Kasumi-1 (cell line): ENCODE data around the gene TRIM24.
A peak's percentile ranks its signal among the peaks of the same experiment; 100 is the strongest.

Experiments
- DNase-seq, 2 experiments: peaks; one replicate each; lab custom pipeline; 2025; lab: John Stamatoyannopoulos, UW

TRIM24 gene

DNA sequence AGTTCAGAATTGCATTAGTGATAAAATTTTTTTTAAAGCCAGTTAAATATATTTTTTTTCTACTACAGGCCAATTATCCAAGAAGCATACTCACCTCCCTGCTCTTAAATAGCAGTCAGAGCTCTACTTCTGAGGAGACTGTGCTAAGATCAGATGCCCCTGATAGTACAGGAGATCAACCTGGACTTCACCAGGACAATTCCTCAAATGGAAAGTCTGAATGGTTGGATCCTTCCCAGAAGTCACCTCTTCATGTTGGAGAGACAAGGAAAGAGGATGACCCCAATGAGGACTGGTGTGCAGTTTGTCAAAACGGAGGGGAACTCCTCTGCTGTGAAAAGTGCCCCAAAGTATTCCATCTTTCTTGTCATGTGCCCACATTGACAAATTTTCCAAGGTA, 119.1 kb downstream of the TRIM24 start:
- no peak for DNase-seq

DNA sequence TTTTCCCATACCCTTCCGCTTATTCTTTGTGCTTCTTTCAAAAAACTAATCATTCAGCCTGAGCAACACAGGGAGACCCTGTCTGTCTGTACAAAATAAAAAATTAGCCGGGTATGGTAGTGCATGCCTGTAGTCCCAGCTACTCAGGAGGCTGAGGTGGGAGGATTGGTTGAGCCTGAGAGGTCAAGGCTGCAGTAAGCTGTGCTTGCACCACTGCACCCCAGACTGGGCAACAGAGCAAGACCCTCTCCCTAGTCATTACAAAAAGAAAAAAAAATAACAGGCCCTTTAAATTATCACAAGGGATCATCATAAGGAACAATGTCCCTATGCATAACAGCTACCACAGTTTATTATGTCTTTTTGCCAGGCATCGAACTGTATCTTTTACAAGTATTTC, 119.6 kb downstream of the TRIM24 start:
- no peak for DNase-seq

DNA sequence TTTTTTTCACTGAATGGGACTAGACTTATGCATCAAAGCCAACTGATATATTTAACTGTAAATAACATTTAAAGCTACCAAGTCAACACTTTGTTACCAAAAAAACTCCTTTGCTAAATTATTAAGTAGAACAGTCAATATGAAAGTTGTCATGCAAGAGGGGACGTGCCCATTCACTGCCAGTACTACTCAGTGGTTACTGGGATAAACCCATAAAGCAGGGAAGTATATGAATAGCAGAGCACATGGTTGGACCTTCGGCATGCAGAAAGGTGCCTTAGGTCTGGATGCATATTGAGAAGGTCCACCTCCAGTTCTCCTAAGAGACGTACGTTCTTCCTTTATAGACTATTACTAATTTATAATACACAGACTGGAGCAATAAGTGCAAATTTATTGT, 121.0 kb downstream of the TRIM24 start:
- DNase-seq, result no peak

DNA sequence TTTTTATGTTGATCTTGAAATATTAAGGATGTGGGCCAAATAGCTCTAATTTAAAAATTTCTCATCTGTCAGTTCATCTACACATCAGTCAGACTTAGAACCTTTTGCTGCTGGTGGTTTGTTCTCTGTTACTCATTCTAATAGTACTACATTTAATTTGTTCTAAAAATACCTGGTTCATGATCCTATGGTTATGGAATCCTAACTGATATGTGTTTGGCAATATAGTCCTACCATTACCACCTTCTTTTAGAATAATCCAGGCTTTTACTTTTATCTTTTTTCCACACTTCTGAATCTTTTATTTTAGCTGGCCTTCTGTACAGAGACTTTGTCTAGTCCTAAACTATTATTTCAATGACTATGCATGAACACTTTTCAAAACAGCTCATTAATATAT, 124.2 kb downstream of the TRIM24 start:
- DNase-seq, result no peak

DNA sequence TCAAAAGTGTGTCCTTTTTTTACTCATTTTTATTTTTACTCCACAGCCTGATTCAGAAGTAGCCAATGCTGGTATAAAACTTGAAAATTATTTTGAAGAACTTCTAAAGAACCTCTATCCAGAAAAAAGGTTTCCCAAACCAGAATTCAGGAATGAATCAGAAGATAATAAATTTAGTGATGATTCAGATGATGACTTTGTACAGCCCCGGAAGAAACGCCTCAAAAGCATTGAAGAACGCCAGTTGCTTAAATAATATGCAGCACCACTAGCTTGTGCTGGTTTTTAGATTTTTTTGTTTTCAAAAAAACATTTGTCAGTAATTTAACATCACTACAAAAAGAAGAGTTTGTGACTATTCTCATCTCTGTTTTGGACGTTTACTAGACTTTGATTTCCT, 124.6 kb downstream of the TRIM24 start:
- no peak for DNase-seq

DNA sequence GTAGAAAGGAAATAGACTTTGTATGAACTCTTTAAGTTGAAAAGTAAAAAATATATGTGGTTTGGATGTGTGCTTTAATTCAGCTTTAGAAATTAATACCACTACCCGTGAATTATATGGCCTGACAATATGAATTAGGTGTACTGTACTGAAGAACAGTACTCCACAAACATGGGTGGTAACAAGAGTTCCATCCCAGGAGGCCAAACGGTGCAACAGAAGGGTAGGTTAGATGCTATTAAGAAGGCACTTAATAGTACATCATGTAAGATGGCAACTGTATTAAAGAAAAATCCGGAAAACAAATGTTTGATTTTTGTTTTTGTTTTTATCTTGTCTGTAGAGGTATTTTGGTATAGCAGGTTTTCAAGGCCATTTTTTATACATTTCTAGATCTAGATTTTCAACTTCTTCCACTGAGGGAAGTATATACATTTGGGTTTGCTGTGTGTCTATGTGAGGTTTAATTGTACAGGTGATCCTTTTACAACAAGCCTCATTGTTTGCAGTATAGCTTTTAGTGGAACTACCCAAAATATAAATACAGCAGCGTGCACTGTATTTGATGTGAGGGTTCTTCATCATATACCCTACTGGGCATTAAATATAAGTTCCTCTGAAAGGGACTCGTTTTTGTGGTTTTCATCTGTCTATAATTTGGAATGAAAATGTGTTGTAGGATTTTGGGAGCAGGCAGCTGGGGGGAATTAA, 125.4 kb downstream of the TRIM24 start:
- no peak for DNase-seq

DNA sequence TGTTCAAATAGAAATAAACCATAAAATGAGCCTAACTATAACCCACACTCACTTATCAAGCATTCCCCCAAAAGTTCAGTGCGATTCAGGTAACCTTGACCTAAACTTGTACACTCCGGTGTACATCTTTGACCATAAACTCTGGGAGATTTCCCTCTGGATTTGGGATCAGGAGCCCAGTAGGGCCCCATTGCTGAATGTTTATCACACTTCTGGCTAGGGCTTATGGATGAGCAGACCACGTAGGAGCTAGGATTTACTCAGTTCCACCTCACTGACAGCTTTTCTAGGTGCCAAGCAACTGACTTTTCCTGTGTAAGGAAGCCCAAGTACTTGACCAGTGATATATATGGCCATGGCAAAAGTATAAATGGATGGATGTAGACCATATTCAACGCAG, 127.4 kb downstream of the TRIM24 start:
- no peak for DNase-seq

DNA sequence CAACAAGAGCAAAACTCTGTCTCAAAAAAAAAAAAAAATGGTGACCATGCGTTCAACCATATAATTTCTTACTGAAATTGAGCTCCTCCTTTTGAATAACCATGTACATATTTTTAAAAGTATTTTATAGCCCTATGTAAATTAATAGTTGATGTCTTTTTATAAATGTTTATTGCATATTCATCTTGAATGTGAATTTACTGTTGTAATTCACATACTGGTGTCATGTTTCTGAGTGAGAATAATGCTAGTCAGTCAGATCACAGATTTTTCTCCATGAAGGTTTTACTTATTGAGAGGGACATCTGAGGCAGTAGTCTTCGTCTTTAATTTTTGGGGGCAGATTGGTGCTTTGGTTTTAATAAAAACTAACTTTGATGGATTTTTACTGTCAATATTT, 128.9 kb downstream of the TRIM24 start:
- no peak for DNase-seq

DNA sequence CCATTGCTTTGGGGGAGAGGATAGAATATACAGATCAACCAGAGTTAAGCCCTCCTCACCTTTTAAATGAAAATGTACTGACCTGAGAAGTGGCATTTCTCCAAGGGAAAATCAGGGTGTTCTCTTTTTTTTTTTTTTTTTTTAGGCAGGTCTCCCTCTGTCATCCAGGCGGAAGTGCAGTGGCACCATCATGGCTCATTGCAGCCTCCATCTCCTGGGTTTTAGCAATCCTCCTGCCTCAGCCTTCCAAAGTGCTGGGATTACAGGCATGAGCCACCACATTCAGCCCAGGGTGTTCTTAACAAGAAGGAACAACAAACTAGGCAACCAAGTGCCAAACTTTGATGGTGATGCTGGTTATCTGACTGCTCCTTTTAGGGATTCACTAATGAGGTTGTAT, 130.1 kb downstream of the TRIM24 start:
- no peak for DNase-seq

DNA sequence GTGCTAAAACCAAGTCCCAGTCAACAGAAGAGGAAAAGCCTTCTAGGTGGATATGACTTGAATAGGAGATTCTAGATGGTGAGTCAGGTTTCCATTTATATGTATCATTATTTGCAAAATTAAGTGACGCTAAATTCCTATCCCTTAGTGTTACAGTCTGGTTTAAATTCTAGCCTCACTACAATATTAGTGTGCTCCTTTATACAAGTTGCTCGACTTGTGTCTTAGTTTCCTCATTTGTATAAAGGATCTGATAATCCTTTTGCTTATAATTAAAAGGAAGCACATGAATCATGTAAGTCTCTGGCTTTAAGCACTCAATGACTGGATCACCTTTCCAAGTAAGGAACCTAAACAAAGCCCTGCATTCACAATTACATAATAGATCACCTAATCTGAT, 135.4 kb downstream of the TRIM24 start:
- DNase-seq, result no peak

DNA sequence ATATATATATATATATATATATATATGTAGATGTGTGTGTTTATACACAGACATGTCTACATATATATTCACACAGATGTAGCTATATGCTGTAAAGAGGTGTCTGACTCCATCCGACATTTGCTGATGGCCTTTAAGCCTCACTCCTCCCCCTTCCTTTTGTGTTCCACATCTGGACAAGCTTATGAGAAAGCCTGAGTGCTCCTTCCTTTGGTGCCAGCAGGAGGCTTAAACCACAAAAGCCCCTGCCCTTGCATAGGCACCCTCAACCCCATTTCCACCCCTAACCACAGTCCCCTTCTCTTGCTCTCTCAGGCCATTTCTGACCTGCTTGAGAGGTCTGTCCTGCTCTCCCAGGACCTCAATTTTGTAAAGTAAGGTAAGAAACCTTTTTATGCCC, 142.4 kb downstream of the TRIM24 start:
- DNase-seq, result peak; percentile 37 to 50

DNA sequence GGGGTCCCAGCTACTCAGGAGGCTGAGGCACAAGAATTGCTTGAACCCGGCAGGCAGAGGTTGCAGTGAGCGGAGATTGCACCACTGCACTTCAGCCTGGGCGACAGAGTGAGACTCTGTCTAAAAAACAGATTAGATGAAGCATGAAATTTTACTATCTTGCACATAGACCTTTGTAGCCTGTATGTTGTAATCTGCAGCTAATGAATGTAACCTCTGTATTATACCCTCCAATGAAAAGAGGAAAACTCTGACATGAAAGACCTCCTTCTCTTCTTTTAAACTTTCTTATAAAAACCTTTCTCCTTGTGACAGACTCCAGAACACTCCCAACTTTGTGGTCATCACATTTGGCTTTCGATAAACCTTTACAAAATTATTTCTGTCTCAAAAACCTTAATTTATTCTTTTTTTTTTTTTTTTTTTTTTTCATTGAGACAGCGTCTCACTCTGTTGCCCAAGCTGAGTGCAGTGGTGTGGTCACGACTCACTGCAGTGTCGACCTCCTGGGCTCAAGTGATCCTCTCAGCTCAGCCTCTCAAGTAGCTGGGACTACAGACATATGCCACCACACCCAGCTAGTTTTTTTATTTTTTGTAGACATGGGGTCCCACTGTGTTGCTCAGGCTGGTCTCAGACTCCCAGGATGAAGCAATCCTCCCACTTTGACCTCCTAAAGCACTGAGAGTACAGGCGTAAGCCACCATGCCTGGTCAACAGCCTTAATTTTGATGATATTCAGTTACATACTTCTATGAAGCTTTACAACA, 143.7 kb downstream of the TRIM24 start:
- DNase-seq, result no peak

DNA sequence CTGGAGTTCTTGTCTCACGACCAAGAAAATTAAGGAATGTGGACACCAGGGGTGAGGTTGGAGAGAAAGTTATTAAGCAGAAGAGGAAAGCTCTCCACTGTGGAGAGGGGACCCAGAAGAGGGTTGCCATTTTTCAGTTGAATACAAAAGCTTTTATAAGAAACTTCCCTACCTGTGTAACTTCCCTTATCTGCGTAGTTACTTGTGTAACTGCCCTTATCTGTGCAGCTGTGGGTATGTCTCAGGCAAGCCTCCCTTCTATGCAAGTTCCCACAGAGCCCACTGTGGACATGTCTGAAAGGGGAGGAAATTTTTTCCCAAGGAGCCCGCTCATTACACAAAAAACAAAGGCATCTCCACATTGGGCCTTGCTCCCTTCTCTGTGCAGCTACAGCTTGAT, 146.2 kb downstream of the TRIM24 start:
- DNase-seq, result peak in 1 of 2 experiments; percentile 20

DNA sequence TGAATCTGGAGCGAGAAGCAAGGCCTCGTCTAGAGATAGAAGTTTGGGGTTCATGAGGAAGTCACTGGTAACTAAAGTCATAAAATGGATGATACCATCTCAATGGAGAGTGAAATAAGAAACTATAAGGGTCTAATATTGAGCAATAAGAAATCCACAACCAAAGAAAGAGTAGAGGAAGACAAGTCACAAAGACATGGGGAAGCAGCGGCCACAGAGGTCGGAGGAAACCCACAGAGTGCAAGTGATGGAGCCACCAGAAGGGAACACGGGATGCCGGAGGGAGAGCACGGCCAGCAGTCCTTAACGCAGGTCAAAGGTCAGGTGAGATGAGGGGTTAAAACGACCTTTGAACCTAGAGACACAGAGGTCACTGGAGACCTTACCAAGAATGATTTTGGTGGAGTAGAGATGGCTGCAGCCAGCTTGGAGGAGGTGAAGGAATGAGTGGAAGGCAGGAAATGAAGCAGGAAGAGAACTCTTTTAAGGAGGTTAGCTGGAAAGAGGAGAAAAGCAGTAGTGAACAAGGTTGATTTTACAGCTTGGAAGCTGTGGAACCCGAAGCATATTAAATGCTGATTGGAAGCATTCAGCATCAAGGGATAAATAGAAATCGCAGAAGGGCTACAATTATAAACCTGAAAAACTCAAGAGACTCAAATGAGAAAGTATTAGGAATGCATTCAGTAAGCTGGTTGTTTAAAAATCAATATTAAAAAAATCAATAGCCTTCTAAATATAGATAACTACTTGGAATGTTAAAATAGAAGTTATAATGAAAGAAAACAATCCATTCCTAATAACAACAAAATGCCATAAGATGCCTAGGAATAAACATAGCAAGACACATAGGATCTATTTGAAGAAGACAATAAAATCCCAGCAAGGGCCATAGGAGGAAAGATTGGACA, 147.4 kb downstream of the TRIM24 start:
- DNase-seq, result no peak

DNA sequence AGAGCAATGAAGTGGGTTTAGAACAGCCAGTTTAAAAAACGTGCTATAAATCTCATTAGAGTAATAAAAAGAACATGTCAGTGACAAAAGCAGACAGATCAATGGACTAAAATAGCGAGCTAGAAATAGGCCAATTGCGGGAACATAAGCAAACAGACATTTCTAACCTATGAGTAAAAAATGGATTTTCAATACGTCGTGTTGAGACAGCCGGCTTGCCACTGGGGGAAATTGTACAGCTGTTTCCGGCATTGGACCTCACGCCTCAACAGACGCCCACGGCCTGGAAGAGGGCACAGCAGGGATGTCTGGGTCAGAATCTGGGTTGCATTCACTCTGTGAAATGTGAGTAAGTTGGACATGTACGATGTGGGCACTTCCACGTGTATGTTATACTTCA, 148.2 kb downstream of the TRIM24 start:
- DNase-seq, result no peak

DNA sequence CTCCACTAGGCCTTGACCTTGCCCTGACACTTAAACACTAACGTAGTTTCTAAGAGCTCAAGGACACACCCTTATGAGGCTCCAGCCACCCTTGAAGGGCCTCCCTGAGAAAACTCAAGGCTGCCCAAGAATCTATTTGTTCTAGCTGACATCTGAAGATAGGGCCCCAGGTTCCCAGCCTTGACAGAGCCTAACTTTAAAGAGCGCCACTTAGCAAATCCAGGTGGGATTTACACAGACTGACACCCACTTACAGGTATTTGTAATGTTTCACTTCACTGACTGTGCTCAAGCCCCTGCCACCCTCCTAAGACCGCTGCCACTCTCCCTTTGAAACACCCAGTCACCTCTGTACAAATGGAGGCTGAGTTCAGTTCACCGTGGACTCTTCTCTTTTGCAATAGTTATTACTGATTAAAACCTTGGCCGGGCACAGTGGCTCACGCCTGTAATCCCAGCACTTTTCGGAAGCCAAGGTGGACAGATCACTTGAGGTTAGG, 150.7 kb downstream of the TRIM24 start:
- DNase-seq, result no peak

DNA sequence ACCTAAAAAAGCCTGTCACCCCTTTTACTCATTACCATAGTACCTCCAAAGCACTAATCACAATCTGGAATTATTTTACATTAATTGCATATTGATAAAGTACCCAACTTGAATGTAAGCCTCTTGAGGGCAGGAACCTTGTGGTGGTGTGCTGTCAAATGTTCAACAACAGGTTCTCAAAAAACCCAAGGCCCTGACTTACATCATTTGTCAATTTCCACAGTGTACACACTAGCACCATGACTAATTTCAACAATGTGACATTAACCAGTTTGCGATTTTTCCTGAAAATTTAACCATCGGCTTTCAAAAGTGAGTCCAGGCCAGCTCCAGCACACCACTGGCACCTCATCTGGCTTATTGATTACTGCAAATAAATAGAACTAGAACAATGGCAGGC, 153.6 kb downstream of the TRIM24 start:
- DNase-seq, result no peak

DNA sequence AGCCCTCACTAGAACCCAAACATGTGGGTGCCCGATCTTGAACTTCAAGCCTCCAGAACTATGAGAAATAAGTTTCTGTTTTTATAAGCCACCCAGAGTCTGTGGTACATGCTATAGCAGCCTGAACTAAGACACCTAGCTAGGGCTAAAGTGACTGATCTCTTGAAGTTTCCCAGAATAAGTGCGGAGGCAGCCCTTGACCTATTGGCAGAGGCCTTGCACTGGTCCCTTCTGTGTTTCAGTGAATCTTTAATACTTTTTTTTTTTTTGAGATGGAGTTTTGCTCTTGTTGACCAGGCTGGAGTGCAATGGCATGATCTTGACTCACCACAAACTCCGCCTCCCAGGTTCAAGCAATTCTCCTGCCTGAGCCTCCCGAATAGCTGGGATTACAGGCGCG, 156.0 kb downstream of the TRIM24 start:
- no peak for DNase-seq

DNA sequence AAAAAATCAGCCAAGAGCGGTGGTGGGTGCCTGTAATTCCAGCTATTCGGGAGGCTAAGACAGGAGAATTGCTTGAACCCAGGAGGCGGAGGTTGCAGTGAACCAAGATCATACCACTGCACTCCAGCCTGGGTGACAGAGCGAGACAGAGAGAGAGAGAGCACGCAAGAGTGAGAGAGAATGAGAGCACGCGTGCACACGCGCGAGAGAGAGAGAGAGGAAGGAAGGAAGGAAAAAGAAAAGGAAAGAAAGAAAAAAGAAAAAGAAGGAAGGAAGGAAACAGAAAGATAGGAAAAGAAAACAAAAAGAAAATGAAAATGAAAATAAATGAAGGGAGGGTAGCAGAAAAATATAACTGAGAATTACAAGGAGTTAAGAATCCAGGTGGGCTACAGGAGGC, 158.4 kb downstream of the TRIM24 start:
- DNase-seq, result no peak

DNA sequence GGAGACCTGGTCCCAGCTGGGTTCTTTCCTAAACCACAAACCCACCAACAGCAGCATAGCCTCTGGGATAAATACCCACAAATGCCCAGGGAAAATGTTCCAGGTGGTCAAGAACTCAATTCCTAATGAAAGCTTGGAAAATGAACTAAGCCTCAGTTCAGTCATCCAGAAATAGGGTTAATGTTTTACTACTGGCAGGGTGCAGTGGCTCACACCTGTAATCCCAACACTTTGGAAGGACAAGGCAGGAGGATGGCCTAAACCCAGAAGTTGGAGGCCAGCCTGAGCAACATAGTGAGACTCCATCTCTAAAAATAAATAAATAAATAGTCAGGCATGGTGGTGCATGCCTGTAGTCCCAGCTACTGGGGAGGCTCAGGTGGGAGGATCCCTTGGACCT, 158.9 kb downstream of the TRIM24 start:
- DNase-seq, result no peak

DNA sequence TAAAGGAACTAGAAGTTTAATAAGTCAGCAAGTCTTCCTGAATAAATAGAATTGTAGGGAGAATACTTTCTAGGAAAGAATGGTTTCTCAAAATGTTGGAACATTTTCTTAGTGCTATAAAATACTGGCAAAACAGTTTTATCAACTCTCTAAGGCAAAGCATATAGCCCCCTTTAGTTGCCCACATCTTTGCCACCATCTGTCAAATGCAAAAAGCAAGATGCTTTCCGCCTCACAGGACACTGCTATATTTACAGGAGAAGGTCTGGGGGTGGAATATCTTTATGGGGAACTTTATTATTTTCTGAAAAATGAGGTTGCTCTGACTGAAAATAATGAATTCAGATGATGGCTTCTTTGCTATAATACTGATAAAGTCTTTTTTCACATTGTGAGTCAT, 162.8 kb downstream of the TRIM24 start:
- no peak for DNase-seq

DNA sequence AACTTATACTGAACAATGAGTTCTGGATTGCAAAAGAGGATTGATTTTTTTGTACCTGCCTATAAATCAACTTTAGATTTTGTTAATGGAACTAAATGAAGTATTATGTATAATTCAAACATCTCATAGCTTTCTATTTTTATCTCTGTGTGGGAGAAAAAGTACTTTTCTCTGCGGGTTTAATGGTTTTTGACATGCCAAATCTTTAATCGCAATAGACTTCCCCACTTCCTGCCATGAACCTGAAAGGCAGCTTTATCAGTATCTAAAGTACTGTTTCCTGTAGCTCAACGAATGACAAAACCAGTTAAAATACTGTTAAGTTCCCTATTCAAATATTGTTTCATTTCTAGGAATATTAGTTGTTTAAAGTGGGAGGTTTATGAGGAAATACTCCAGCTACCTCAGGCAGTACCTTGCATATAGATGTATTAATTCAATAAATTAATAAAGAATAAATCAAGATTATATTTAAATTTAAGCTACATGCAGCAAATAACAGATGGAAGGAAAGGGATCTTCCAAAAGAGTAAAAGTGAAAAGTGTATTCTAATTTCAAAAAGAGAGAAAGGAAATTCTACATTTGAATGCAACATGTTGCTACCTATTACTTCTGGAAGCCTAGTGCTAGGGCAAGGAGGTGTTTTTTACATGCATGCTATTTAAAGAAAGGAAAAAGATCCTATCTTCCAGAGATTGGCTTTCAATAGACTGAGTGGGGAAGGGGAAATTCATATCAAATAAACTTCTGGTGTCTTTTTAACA, 165.2 kb downstream of the TRIM24 start:
- peak; percentile 91 for DNase-seq
